Gastroesophageal sphincter (tissue), 3 donors: ENCODE results near the gene KCNK17.

Source experiments
- CTCF ChIP-seq, 4 experiments: fragments of 200-600 bp in 2 of 4; fragments of 450-650 bp in 2 of 4; sonication (generic) in 1 of 4; IDR thresholded peaks; one replicate each; pipeline ENCODE4 v1.5.1; 2017 to 2019; ENCODE audit warnings: antibody characterized with exemption in 4 of 4, mild to moderate bottlenecking in 2 of 4, moderate library complexity in 2 of 4
- POLR2A ChIP-seq, 2 donors: fragments of 450-650 bp; IDR thresholded peaks; one replicate each; pipeline ENCODE4 v1.6.1; 2017; ENCODE audit warnings: antibody characterized with exemption in 2 of 2, mild to moderate bottlenecking in 2 of 2, moderate library complexity in 1 of 2
- POLR2AphosphoS5 ChIP-seq: sonication (generic); formaldehyde crosslinking; IDR thresholded peaks from one replicate; pipeline ENCODE4 v1.6.1; 2017; ENCODE audit warnings: antibody characterized with exemption

GRCh38 chr6:39338397-39338796 lies 24.2 kb upstream of the KCNK17 start:
- TF ChIP-seq CTCF (IDR thresholded peaks at IDR 0.05): no peak
- no peak for TF ChIP-seq POLR2A (IDR thresholded peaks at IDR 0.05)
- TF ChIP-seq POLR2AphosphoS5: no peak
